Measurements from ENCODE around the gene LIG4. TPM values are rescaled to one million over a fixed set of nuclear protein-coding genes. Genes with fewer than 3 reads are reported as not detected.

LIG4 gene
- polyA plus RNA-seq, 1 of the 3 experiments (the other 2 are of a cell fraction), result 3.3 TPM

DNA sequence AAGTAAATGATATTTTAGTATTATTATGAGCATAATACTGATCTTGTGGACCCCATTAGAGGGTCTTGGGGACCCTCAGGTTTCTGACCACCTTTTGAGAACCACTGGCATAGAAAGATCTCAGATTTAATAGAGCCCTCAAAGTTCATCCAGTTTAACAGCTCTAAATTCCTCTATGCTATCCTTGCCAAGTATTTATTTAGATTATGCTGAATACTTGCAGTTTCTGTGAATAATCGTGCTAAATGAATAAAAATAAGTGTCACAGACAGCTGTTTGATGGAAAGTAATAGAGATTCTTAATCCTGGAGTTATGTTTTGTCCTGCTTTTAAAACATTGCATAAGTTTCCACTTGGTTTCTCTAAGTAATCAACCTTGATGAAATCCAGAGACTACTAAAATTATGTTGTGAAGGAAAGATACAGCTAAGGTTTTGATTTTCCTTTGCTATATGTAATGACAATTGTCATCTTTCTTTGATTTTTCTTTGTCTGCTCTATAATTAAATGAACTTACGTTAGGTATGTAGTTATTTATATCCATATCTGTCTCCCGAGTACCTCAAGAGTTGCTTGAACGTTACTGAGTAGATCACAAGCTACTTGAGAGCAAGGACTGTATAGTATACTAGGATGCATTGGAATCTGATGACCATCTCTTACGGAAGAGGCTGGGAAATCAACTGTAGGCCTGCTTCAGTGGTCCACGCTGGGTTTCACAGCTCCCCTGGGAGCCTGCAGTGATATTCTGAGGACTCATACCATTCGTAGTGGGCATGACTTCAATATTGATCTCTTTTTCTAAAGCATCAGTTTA, 8.6 kb upstream of the LIG4 start:
- Histone ChIP-seq H3K27ac (ENCODE audit: low read depth in 2 of 2, low read length in 1 of 2) (no peak overlapping the region), H3K4me1 (ENCODE audit: control insufficient read depth in 1 of 2, insufficient read depth in 2 of 2, low read depth in 1 of 2, low read length in 1 of 2) (peaks cover 26 to 30% of the 10 kb centered on the region in 2 experiments; a peak in 3 of 4 replicates), H3K4me2 (no peak overlapping the region), H3K79me2 (ENCODE audit: insufficient read depth) (peaks cover 89% of the 10 kb centered on the region), H3K4me3 (ENCODE audit: low read depth in 2 of 2, low read length in 1 of 2) (no peak overlapping the region), H3K27me3 (ENCODE audit: insufficient read depth) (no peaks in the 10 kb centered on the region), H3K9me3 (no peaks in the 10 kb centered on the region), H3K9me2 (no peaks in the 10 kb centered on the region), H2AFZ (ENCODE audit: low read depth) (no peak overlapping the region), H3K9ac (no peak overlapping the region), H4K20me1 (ENCODE audit: insufficient read depth) (peaks cover 44% of the 10 kb centered on the region), H3F3A (replicated peaks; ENCODE audit: insufficient read depth) (no peaks in the 10 kb centered on the region), H3K36me3 (replicated peaks in 1 of 2; ENCODE audit: control insufficient read depth in 1 of 2, insufficient read depth in 2 of 2, low read length in 1 of 2) (peaks cover 0 to 2% of the 10 kb centered on the region in 2 experiments)
- POLR2A ChIA-PET, result interaction anchor here (0.5 kb wide), 1 partner anchor 24 kb away, joined by 4 read pairs; no protein-coding TSS in a partner anchor
- CTCF ChIA-PET, result interaction anchor here (1.1 to 1.3 kb wide), 3 partner anchors 45 to 119 kb away, joined by 3 to 4 read pairs (median 3); no protein-coding TSS in a partner anchor
- DNase-seq, result no peak
- WGBS (ENCODE audit: low lambda C conversion rate), result 92% methylated on average over 7 of the region's 7 CpGs
- TF ChIP-seq SIN3A (IDR thresholded peaks at IDR 0.05; ENCODE audit: borderline replicate concordance, low read depth, low read length) (no peak), RAD21 (IDR thresholded peaks at IDR 0.05; ENCODE audit: low read length) (no peak), NFIC (IDR thresholded peaks at IDR 0.05; ENCODE audit: borderline replicate concordance) (no peak), USF1 (IDR thresholded peaks at IDR 0.05; ENCODE audit: borderline replicate concordance, low read depth) (no peak), IRF3 (IDR thresholded peaks at IDR 0.05; ENCODE audit: low read depth, low read length) (no peak), YY1 (IDR thresholded peaks at IDR 0.05; ENCODE audit: low read depth) (no peak), GABPA (IDR thresholded peaks at IDR 0.05; ENCODE audit: low read depth) (no peak), FOXJ3 (CRISPR knock-in tag; IDR thresholded peaks at IDR 0.05) (no peak), FOXM1 (IDR thresholded peaks at IDR 0.05; ENCODE audit: low read depth) (no peak), NRF1 (IDR thresholded peaks at IDR 0.05; ENCODE audit: low read depth, low read length) (no peak), RCOR1 (IDR thresholded peaks at IDR 0.05; ENCODE audit: low read length) (no peak), GATA2 (CRISPR knock-in tag; IDR thresholded peaks at IDR 0.05) (no peak), TAF1 (IDR thresholded peaks at IDR 0.05; ENCODE audit: borderline replicate concordance, low read depth, low read length) (no peak), RXRA (IDR thresholded peaks at IDR 0.05; ENCODE audit: borderline replicate concordance, low read depth) (no peak)
- TF ChIP-seq, protein P1, sequence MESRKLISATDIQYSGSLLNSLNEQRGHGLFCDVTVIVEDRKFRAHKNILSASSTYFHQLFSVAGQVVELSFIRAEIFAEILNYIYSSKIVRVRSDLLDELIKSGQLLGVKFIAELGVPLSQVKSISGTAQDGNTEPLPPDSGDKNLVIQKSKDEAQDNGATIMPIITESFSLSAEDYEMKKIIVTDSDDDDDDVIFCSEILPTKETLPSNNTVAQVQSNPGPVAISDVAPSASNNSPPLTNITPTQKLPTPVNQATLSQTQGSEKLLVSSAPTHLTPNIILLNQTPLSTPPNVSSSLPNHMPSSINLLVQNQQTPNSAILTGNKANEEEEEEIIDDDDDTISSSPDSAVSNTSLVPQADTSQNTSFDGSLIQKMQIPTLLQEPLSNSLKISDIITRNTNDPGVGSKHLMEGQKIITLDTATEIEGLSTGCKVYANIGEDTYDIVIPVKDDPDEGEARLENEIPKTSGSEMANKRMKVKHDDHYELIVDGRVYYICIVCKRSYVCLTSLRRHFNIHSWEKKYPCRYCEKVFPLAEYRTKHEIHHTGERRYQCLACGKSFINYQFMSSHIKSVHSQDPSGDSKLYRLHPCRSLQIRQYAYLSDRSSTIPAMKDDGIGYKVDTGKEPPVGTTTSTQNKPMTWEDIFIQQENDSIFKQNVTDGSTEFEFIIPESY (IDR thresholded peaks at IDR 0.05; ENCODE audit: borderline replicate concordance, low read depth), result no peak
- TF ChIP-seq, protein P2, sequence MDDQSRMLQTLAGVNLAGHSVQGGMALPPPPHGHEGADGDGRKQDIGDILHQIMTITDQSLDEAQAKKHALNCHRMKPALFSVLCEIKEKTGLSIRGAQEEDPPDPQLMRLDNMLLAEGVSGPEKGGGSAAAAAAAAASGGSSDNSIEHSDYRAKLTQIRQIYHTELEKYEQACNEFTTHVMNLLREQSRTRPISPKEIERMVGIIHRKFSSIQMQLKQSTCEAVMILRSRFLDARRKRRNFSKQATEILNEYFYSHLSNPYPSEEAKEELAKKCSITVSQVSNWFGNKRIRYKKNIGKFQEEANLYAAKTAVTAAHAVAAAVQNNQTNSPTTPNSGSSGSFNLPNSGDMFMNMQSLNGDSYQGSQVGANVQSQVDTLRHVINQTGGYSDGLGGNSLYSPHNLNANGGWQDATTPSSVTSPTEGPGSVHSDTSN (IDR thresholded peaks at IDR 0.05), result no peak
